ENCODE data around the gene MRPS10. TPM values are rescaled to one million over a fixed set of nuclear protein-coding genes. Genes with fewer than 3 reads are reported as not detected.
"Not testable (repeated sequence)": the region's sequence is repeated elsewhere in the genome, so short reads cannot be mapped to it uniquely, and the experiment has no call there.

The MRPS10 gene
- total RNA-seq, 4 donors from 2014 or later: 7.6 to 52.8 (median 22.2) TPM

- no peaks in the 10 kb centered on the region for H3K27me3 ChIP-seq
- no peak for DNase-seq
- H3K36me3 ChIP-seq: no peaks in the 10 kb centered on the region
- H3K4me3 ChIP-seq: no peak overlapping the region
- no peak for TF ChIP-seq POLR2A (IDR thresholded peaks at IDR 0.05)
- TF ChIP-seq CTCF (IDR thresholded peaks at IDR 0.05): no peak
- intact Hi-C loops (cut with DNase I; ENCODE audit: low total_unique reads): no loop called here
- H3K9me3 ChIP-seq: no peaks in the 10 kb centered on the region
- H3K4me1 ChIP-seq: peaks cover 0 to 5% of the 10 kb centered on the region in 2 donors
- H3K27ac ChIP-seq: no peak overlapping the region
These were observed 5.2 kb downstream of the MRPS10 start for GRCh38 chr6:42212442-42212841.

GRCh38 chr6:42211726-42212125, 5.9 kb downstream of the MRPS10 start:
- H3K36me3 ChIP-seq: no peaks in the 10 kb centered on the region
- TF ChIP-seq CTCF (IDR thresholded peaks at IDR 0.05): no peak
- no peak for TF ChIP-seq POLR2A (IDR thresholded peaks at IDR 0.05)
- H3K27ac ChIP-seq: no peak overlapping the region
- H3K9me3 ChIP-seq: no peaks in the 10 kb centered on the region
- no peak overlapping the region for H3K4me3 ChIP-seq
- DNase-seq: no peak
- H3K4me1 ChIP-seq: peaks cover 0 to 3% of the 10 kb centered on the region in 2 donors
- intact Hi-C loops (cut with DNase I; ENCODE audit: low total_unique reads): no loop called here
- H3K27me3 ChIP-seq: no peaks in the 10 kb centered on the region

- no peaks in the 10 kb centered on the region for H3K36me3 ChIP-seq
- no peaks in the 10 kb centered on the region for H3K4me1 ChIP-seq
- DNase-seq: no peak
- no peak for TF ChIP-seq CTCF (IDR thresholded peaks at IDR 0.05)
- no peak for TF ChIP-seq POLR2A (IDR thresholded peaks at IDR 0.05)
- no peaks in the 10 kb centered on the region for H3K27me3 ChIP-seq
- intact Hi-C loops (cut with DNase I; ENCODE audit: low total_unique reads): no loop called here
- no peak overlapping the region for H3K27ac ChIP-seq
- H3K9me3 ChIP-seq: no peaks in the 10 kb centered on the region
- H3K4me3 ChIP-seq: no peak overlapping the region
These were observed 7.1 kb downstream of the MRPS10 start for GRCh38 chr6:42210551-42210950.

- H3K4me3 ChIP-seq; DNase-seq; intact Hi-C loops (cut with DNase I; ENCODE audit: low total_unique reads); H3K9me3 ChIP-seq; H3K27me3 ChIP-seq; H3K27ac ChIP-seq; H3K36me3 ChIP-seq; H3K4me1 ChIP-seq: not testable (repeated sequence)
These were observed 10.1 kb downstream of the MRPS10 start for GRCh38 chr6:42207559-42207958.

GRCh38 chr6:42204768-42205282, 12.8 kb downstream of the MRPS10 start:
- H3K27me3 ChIP-seq: no peaks in the 10 kb centered on the region
- TF ChIP-seq POLR2A (IDR thresholded peaks at IDR 0.05) (no peak), CTCF (IDR thresholded peaks at IDR 0.05) (no peak)
- H3K4me1 ChIP-seq: no peaks in the 10 kb centered on the region
- H3K9me3 ChIP-seq: no peaks in the 10 kb centered on the region
- intact Hi-C loops (cut with DNase I; ENCODE audit: low total_unique reads): no loop called here
- H3K36me3 ChIP-seq: no peaks in the 10 kb centered on the region
- H3K27ac ChIP-seq: no peak overlapping the region
- DNase-seq: no peak
- no peak overlapping the region for H3K4me3 ChIP-seq

- intact Hi-C loops (cut with DNase I; ENCODE audit: low total_unique reads): no loop called here
- no peaks in the 10 kb centered on the region for H3K27me3 ChIP-seq
- TF ChIP-seq POLR2A (IDR thresholded peaks at IDR 0.05) (no peak), CTCF (IDR thresholded peaks at IDR 0.05) (no peak)
- no peak for DNase-seq
- no peaks in the 10 kb centered on the region for H3K9me3 ChIP-seq
- H3K27ac ChIP-seq: no peak overlapping the region
- no peak overlapping the region for H3K4me3 ChIP-seq
- no peaks in the 10 kb centered on the region for H3K36me3 ChIP-seq
- H3K4me1 ChIP-seq: no peaks in the 10 kb centered on the region
These were observed 14.5 kb downstream of the MRPS10 start for GRCh38 chr6:42203183-42203582.

- H3K36me3 ChIP-seq, DNase-seq: not testable (repeated sequence)
- H3K27ac ChIP-seq: peak overlapping the region in 1 of 2 donors; percentile 80
These were observed 15.3 kb downstream of the MRPS10 start for GRCh38 chr6:42202131-42202915.

More at GRCh38 chr6:42202131-42202915, 15.3 kb downstream of the MRPS10 start:
- H3K4me3 ChIP-seq; H3K4me1 ChIP-seq; H3K27me3 ChIP-seq; intact Hi-C loops (cut with DNase I; ENCODE audit: low total_unique reads); H3K9me3 ChIP-seq: not testable (repeated sequence)

All from uterus (tissue), 4 donors.